HepG2 (cell line): ENCODE results near the gene CENPL. TPM values are rescaled to one million over a fixed set of nuclear protein-coding genes. Genes with fewer than 3 reads are reported as not detected.

Experiments used
- ARNT2 ChIP-seq: sonication (generic); formaldehyde crosslinking; IDR thresholded peaks from 2 replicates; pipeline ENCODE4 v1.8.0; 2022; ENCODE audit warnings: mild to moderate bottlenecking, low read depth, missing genetic modification reagents, moderate library complexity
- BATF2 ChIP-seq: sonication (generic); formaldehyde crosslinking; IDR thresholded peaks from 2 replicates; pipeline ENCODE4 v1.8.0; 2022; ENCODE audit warnings: mild to moderate bottlenecking, missing genetic modification reagents, moderate library complexity
- DR1 ChIP-seq: sonication (generic); formaldehyde crosslinking; IDR thresholded peaks from 2 replicates; pipeline ENCODE4 v1.8.0; 2021; ENCODE audit warnings: mild to moderate bottlenecking, missing genetic modification reagents, inconsistent platforms
- GABPB1 ChIP-seq: IDR thresholded peaks from 2 replicates; pipeline ENCODE4 v1.6.1; 2016; ENCODE audit warnings: mild to moderate bottlenecking, missing genetic modification reagents, moderate library complexity, missing compliant biosample characterization
- KIAA2018 ChIP-seq: sonication (generic); formaldehyde crosslinking; IDR thresholded peaks from 2 replicates; pipeline ENCODE4 v1.5.0; 2020; ENCODE audit warnings: mild to moderate bottlenecking, missing genetic modification reagents, borderline replicate concordance
- MXD1 ChIP-seq: sonication (generic); formaldehyde crosslinking; IDR thresholded peaks from 2 replicates; pipeline ENCODE4 v1.4.0; 2020; ENCODE audit warnings: mild to moderate bottlenecking, missing genetic modification reagents
- NFYB ChIP-seq: sonication (generic); formaldehyde crosslinking; IDR thresholded peaks from 2 replicates; pipeline ENCODE4 v1.4.0; 2020; ENCODE audit warnings: missing genetic modification reagents
- PAF1 ChIP-seq: IDR thresholded peaks from 2 replicates; pipeline ENCODE4 v1.6.1; 2016; ENCODE audit warnings: missing genetic modification reagents, missing compliant biosample characterization
- SMC3 ChIP-seq: IDR thresholded peaks from 2 replicates; pipeline ENCODE4 v1.6.1; 2011; ENCODE audit warnings: low read length, improper control_type of control experiment
- TFAP4 ChIP-seq: sonication (generic); IDR thresholded peaks from 2 replicates; pipeline ENCODE4 v1.6.1; 2016; ENCODE audit warnings: low read depth, borderline replicate concordance
- TRIM24 ChIP-seq: sonication (generic); formaldehyde crosslinking; IDR thresholded peaks from 2 replicates; pipeline ENCODE4 v1.8.0; 2022; ENCODE audit warnings: mild to moderate bottlenecking, missing genetic modification reagents
- U2AF1 ChIP-seq: fragments of 200-400 bp; formaldehyde crosslinking; optimal IDR thresholded peaks from 2 replicates; pipeline ENCODE3; 2017; ENCODE audit warnings: mild to moderate bottlenecking, low read depth, low read length
- ZNF180 ChIP-seq: sonication (generic); formaldehyde crosslinking; IDR thresholded peaks from 2 replicates; pipeline ENCODE4 v1.4.0; 2020; ENCODE audit warnings: low read depth, missing genetic modification reagents, borderline replicate concordance
- ZNF260 ChIP-seq: sonication (generic); formaldehyde crosslinking; IDR thresholded peaks from 2 replicates; pipeline ENCODE4 v1.4.0; 2020; ENCODE audit warnings: missing genetic modification reagents, low read depth, mild to moderate bottlenecking, borderline replicate concordance
- ZNF30 ChIP-seq: sonication (generic); formaldehyde crosslinking; IDR thresholded peaks from 2 replicates; pipeline ENCODE4 v1.5.0; 2020; ENCODE audit warnings: mild to moderate bottlenecking, missing genetic modification reagents
- ZNF564 ChIP-seq: sonication (generic); formaldehyde crosslinking; IDR thresholded peaks from 2 replicates; pipeline ENCODE4 v1.8.1; 2023; ENCODE audit warnings: mild to moderate bottlenecking, missing genetic modification reagents
- ZNF569 ChIP-seq: sonication (generic); formaldehyde crosslinking; IDR thresholded peaks from 2 replicates; pipeline ENCODE4 v1.5.0; 2020; ENCODE audit warnings: mild to moderate bottlenecking, missing genetic modification reagents, moderate library complexity, borderline replicate concordance
- ZNF572 ChIP-seq: sonication (generic); formaldehyde crosslinking; IDR thresholded peaks from 2 replicates; pipeline ENCODE4 v1.5.1; 2020; ENCODE audit warnings: mild to moderate bottlenecking, missing genetic modification reagents
- ZNF768 ChIP-seq: sonication (generic); formaldehyde crosslinking; IDR thresholded peaks from 2 replicates; pipeline ENCODE4 v1.4.0; 2020; ENCODE audit warnings: missing genetic modification reagents
- ZNF777 ChIP-seq: sonication (generic); formaldehyde crosslinking; IDR thresholded peaks from 2 replicates; pipeline ENCODE4 v1.4.0; 2020; ENCODE audit warnings: missing genetic modification reagents
- ZSCAN12 ChIP-seq: sonication (generic); formaldehyde crosslinking; IDR thresholded peaks from 2 replicates; pipeline ENCODE4 v1.9.0; 2021; ENCODE audit warnings: mild to moderate bottlenecking, missing genetic modification reagents
- polyA plus RNA-seq, 8 experiments: library from polyadenylated mRNA; depleted of rRNA in 3 of 8; stranded (reverse) in 7 of 8; unstranded in 1 of 8; fragments of >200 nt; fragmentation: Illumina TruSeq in 4 of 8; extraction: Trizol in 4 of 8; gene quantifications; 2 replicates each; pipeline versions ENCODE4 v1.2.1 to v1.2.3, GENCODE V29; 2011 to 2016; ENCODE audit warnings: low read depth in 4 of 8, missing spikeins in 1 of 8, mixed read lengths in 1 of 8; ENCODE audit not compliant: insufficient read depth in 1 of 8
- total RNA-seq, 5 experiments: library from RNA; depleted of rRNA; stranded (reverse); fragments of >200 nt; fragmentation: Illumina TruSeq; extraction: Trizol; gene quantifications; 2 replicates each; pipeline ENCODE4 v1.2.3, GENCODE V29; 2016; ENCODE audit warnings: low read depth in 1 of 5

CENPL gene
- total and polyA plus RNA-seq, 2 of the 13 experiments (the other 11 are each of a cell fraction or from before 2014, with no cell fraction given): 4.4 to 14.2 TPM

GRCh38 chr1:173868266-173869020 lies 43.8 kb upstream of the CENPL start, which contains the start of gene ZBTB37 (continued):
- no peak for TF ChIP-seq ZSCAN12 (CRISPR knock-in tag)
- no peak for TF ChIP-seq DR1
- TF ChIP-seq ZNF30: no peak
- no peak for TF ChIP-seq ZNF180
- TF ChIP-seq NFYB (CRISPR knock-in tag): no peak
- no peak for TF ChIP-seq BATF2 (CRISPR knock-in tag)
- TF ChIP-seq U2AF1: no peak
- peak; percentile 61; the same call in 1 of the 2 replicates for TF ChIP-seq ZNF768 (CRISPR knock-in tag)
- no peak for TF ChIP-seq KIAA2018
- peak; percentile 78; the same call in 1 of the 2 replicates for TF ChIP-seq TFAP4
- TF ChIP-seq MXD1 (CRISPR knock-in tag): peak; percentile 81
- no peak for TF ChIP-seq TRIM24 (CRISPR knock-in tag)
- no peak for TF ChIP-seq ZNF569 (CRISPR knock-in tag)
- TF ChIP-seq ZNF777 (CRISPR knock-in tag): peak; percentile 39
- no peak for TF ChIP-seq ZNF260 (CRISPR knock-in tag)
- 0 out of 2 replicates have a peak, but pooled peaks have one; percentile 28 for TF ChIP-seq ZNF572 (CRISPR knock-in tag)
- TF ChIP-seq PAF1 (CRISPR knock-in tag): no peak
- no peak for TF ChIP-seq SMC3
- TF ChIP-seq ZNF564 (CRISPR knock-in tag): peak; percentile 60; the same call in 1 of the 2 replicates
- peak; percentile 96 for TF ChIP-seq GABPB1 (CRISPR knock-in tag)
- TF ChIP-seq ARNT2 (CRISPR knock-in tag): no peak
